Glomerular endothelial cell (primary cell): ENCODE measurements around the gene ANKRD55. TPM values are rescaled to one million over a fixed set of nuclear protein-coding genes. Genes with fewer than 3 reads are reported as not detected.
"Not testable (repeated sequence)": the region's sequence is repeated elsewhere in the genome, so short reads cannot be mapped to it uniquely, and the experiment has no call there.

Experiments used
- DNase-seq: peaks from one replicate; pipeline ENCODE4 v3.0.0-alpha.2; 2011; ENCODE audit warnings: low read depth, low spot score; ENCODE audit errors: extremely low read depth
- total RNA-seq: library from RNA; depleted of rRNA; stranded (reverse); fragments of >200 nt; gene quantifications from 2 replicates; pipeline ENCODE4 v1.2.3, GENCODE V29; 2015

ANKRD55 gene
- total RNA-seq, 1 donor from 2014 or later, result 0.47 TPM

DNA sequence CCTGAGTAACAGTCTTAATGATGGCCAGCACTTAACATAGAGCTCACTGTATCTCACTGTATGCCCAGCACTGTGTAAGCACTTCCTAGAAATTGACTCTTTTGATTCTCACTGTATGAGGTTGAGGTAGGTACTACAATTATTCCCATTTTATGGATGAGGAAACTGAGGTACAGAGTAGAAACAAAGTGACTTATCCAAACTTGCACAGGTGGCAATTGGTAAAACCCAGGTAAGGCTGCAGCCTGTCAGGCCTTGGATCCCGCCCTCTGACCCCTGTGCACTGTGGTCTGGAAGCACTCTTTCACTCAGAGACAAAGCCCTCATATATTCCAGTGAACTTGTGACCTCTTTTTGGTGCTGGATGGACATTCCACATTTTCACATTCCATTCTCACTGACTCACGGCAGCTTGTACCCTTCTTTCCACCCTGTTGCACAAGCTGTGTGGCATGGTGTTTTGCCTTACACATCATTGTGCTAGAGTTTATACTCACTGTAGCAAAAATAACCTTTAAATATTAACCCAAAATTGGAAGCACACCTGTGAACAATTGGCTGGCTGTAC, 21.7 kb downstream of the ANKRD55 start:
- peak; percentile 81 for DNase-seq

DNA sequence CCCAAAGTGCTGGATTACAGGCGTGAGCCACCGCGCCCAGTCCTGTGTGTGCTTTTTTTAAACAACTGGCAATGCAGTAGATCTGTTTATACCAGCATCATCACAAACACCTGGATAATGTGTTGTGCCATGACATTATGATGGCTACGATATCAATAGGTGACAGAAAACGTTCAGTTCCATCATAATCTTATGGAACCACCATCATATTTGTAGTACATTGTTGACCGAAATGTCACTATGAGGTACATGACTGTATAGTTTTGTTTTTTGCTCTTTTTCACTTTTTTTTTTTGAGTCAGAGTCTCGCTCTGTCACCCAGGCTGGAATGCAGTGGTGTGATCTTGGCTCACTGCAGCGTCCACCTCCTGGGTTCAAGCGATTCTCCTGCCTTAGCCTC, 24.4 kb downstream of the ANKRD55 start:
- no peak for DNase-seq

DNA sequence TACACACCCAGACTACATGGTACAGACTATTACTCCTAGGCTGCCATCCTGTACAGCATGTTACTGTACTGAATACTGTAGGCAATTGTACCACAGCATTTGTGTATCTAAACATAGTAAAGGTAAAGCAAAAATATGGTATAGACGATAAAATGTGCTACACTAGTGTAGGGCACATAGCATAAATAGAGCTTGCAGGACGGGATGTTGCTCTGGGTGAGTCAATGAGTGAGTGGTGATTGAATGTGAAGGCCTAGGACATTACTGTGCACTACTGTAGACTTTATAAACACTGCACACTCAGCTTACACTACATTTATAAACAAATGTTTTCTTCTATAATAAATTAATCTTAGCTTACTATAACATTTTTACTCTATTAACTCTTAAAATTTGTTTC, 25.6 kb downstream of the ANKRD55 start:
- DNase-seq, result no peak

DNA sequence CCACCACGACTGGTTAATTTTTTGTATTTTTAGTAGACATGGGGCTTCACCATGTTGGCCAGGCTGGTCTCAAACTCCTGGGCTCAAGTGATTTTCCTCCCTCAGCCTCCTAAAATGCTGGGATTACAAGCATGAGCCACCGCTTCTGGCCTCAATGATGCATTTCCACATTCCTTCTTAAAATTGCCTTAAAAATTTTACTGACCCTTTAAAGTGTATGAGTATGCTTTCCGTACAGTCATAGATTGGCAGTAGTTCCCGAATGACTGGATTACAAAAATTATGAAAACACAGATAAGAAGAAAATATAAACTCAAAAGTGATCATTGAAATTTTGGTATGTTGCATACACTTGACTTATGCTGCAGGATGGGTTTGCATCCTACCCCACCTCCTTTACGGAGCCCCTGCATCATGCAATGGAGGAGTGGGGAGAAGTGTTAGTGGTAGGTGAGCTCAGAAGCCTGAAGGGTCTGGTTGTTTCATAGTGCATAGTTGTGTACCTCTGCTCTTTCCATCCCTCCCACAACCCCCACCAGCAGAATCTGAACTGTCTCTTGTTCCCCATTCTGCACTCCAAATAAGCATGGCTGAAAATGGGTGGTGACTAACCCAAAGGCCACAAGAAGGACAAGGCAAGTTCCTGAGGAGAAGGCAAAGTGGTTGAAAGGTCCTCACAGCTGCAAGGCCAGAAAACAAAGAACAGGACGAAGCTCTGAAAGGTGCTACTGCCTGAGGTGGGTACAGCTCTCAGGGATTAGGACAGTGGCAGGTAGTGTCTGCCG, 26.8 kb downstream of the ANKRD55 start:
- DNase-seq, result no peak

DNA sequence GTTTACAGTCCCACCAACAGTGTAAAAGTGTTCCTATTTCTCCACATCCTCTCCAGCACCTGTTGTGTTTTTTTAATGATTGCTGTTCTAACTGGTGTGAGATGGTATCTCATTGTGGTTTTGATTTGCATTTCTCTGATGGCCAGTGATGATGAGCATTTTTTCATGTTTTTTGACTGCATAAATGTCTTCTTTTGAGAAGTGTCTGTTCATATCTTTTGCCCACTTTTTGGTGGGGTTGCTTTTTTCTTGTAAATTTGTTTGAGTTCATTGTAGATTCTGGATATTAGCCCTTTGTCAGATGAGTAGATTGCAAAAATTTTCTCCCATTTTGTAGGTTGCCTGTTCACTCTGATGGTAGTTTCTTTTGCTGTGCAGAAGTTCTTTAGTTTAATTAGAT, 29.2 kb downstream of the ANKRD55 start:
- DNase-seq, result not testable (repeated sequence)

DNA sequence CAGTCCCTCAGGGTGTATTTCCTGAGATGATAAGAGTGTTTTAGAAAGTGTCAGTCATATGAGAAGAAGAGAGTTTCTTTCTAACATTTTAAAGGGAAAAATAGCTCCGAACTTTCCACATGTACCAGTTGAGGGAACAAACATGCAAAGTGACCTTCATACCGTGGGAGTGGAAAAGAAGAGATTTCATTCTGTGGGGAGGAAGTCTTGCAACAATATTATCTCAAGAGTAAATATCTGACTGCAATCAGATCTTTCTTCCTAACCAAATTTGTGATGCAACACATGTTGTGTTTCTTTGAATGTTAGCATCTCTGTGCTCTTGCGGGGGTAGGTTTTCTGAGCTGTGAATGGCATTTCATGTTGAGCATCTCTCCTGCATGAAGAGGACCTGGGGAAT, 30.6 kb downstream of the ANKRD55 start:
- DNase-seq, result no peak

DNA sequence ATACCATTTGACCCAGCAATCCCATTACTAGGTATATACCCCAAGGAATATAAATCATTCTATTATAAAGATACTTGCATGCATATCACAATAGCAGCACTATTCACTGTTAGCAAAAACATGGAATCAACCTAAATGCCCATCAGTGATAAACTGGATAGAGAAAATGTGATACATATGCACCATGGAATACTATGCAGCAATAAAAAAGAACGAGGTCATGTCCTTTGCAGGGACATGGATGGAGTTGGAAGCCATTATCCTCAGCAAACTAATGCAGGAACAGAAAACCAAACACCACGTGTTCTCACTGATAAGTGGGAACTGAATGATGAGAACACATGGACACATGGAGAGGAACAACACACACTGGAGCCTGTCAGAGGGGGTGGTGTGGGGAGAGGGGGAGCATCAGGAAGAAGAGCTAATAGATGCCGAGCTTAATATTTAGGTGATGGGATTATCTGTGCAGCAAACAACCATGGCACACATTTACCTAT, 31.3 kb downstream of the ANKRD55 start:
- DNase-seq, result not testable (repeated sequence)

DNA sequence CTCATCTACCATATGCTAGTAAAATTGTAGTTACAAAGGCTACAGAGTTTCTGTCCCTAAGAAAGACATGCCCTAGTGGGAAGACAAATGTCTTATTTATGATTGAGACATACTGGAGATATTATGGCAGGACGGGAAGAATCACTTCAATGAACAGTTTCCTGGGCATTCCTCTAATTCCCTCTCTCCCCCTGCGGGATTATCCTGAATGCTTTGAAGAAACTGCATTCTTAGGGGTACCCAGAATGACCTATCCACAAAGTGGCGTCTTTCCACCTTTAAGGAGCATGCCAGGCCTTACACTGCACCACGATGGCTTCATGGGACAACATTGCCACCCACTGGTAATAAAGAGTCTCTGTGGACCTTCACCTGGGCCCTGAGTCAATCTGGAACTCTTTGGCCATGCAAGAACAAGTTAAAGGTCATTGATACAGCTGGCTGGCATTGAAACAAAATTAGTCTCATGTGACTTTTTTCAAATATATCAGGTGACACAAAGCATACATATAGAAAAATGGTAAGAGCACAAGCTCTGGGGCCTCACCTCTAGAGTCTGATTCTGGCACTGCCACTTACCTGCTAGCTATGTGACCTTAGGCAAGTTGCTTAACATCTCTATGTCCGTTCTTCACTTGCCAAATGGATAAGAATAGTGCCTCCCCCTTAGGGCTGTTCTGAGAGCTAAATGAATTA, 32.0 kb downstream of the ANKRD55 start:
- peak; percentile 73 for DNase-seq

DNA sequence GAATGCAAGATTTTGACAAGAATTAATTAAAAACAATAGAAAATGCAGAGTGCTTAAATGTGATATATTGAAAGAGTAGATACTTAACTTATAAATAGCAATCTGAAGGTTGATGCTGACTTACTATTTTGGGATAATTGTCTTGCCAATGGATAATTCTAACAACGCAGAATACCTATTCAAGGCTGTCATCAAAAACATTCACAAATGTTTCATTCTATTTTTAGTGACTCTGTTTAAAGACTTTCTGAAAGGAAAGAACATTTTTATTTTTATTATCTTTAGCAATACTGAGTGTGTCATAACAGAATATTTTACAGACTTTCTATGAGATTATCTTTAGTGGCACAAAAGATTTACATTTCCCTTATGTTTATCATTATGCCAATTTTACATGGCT, 38.1 kb downstream of the ANKRD55 start:
- DNase-seq, result no peak

DNA sequence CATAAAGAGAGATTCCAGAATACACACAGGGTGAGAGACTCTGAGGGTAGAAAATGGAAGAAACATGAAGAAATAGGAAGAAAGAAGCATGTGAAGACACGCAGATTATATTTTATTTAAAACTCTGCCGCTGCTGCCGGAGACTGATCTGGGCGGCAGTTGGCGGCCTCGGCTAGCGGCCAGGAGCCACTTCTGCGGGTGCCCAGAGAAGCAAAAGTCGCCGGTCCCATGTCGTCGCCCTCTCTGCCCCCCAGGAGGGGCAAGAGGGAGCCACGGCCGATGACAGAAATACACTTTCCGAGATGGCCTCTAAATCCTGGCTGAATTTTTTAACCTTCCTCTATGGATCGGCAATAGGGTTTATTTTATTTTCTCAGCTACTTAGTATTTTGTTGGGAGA, 40.9 kb downstream of the ANKRD55 start:
- DNase-seq, result no peak

DNA sequence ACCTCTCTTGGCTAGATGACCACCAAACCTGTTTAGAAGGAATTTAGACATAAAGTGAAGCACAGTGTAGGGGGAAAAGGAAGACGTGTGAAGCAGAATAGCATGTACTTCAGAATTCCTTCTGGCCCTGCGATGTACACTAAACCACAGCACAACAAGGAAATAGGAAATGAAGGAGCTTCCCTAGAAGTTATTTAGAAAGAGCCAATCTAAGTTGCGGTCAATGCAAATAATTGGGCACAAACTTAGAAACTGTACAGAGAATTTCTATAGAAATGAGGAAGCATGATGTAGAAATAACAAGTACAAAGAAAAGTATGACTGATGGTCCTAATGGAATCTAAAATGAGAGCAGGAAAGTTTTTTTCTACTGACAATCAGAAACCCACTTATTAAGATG, 41.5 kb downstream of the ANKRD55 start:
- no peak for DNase-seq

DNA sequence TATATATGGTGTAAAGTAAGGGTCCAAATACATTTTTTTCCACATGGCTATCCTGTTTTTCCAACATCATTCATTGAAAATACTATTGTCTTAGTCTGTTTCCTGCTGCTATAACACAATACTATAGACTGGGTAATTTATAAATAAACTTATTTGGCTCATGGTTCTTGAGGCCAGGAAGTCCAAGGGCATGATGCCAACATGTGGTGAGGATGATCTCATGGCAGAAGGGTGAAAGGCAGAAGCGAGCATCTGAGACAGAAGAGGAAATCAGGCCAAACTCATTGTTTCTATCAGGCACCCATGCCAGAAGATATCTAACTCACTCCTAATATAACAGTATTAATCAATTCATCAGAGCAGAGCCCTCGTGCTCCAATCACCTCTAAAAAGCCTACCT, 42.6 kb downstream of the ANKRD55 start:
- no peak for DNase-seq

DNA sequence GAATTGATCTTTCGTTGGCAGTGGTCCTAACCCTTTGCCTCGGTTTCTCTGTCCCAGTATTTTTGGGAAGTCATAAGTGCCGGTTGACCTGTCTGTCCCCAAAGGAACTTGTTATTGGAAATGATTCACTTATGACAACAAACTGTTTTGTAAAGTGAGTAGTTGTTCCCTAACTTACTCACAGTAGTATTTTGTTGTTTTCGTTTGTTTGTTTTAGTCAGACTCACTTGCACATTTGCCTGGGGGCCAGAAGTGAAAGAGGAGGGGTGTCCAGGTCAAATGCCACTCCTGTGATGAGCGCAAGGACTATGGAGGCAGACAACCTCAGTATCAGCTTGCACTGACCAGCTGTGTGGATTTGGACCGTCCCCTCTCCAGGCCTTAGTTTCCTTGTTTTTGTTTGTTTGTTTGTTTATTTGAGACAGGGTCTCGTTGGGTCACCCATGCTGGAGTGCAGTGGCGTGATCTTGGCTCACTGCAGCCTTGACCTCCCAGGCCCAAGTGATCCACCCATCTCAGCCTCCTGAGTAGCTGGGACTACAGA, 47.3 kb downstream of the ANKRD55 start:
- DNase-seq, result no peak

DNA sequence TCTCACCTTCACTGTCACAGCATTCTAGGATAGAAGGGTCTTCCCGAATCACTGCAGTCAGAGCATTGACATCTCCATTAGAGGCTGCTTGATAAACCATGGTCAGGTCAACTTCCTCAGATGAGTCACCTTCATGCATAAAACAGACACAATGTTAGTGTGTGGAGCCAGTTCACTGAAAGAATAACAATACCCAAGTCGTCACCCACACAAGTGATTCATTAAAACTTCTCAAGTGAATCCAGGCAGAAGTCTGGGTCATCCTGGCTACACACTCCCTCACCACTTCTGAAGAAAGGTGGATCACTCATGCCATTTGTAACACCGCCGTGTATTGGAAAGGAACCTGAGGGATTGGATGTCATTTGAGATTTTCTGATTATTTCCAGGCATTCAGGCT, 49.6 kb downstream of the ANKRD55 start:
- DNase-seq, result peak; percentile 88

DNA sequence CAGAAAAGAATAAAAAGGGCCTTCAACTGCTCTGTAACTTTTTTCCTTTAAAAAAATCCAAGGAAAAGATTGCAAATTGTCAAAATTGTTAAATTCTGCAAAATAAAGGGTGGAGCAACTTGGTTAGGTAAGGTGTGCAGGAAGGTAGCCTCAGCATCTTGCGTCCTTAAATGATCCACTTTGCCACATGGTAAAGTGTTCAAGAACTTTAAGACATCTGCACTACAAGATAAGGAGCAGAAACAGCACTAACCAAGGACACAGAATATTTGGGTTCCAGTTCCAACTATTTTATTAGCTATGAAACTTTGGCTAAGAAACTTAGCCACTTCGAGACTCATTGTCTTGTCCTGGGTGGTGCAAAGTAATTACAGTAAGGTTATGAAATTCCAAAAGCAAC, 53.7 kb downstream of the ANKRD55 start:
- DNase-seq, result no peak

DNA sequence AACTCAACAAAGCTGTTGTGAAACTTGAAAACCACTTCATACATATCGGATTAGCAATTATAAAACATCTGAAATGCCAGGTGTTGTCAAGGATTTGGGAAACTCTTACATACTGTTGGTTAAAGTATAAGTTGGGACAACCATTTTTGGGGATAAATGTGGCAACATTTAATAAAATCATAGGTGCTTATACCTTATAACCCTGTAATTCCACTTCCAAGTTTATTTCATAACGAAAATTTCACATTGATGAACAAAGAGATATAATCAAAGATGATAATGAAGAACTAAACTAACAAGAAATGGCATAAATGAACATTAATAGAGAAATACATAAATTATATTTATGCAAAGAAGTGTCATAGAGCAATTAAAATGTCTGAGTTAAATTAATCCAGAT, 54.3 kb downstream of the ANKRD55 start:
- no peak for DNase-seq

DNA sequence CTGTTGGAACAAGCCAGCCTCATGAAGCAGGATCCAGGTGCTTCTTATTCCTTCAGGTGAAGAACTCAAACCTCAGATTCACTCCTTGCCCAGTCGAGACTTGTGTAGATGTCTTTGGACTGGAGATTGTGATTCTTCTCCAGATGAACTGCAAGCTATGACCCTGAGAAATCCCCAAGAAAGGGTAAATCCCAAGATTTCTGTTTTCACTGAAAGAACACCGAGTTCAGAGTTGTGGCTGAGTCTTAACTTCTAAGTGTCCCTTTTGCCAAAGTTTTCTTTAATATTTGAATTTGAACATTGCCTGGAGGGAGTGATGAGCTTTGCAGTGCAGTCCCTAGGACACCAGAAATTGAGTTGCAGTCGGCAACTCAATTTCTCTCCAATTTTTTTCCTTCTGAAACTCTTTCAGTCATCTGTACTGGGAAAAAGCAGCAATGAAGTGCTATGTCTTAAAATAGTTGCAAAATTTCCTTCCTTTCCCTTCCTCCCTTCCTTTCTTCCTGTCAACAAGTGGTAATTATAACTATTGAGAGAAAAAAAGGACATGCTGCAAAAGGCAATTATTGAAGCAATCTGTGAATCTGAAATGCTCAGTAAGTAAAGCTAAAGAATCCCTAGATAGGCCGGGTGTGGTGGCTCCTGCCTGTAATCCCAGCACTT, 56.1 kb downstream of the ANKRD55 start:
- no peak for DNase-seq

DNA sequence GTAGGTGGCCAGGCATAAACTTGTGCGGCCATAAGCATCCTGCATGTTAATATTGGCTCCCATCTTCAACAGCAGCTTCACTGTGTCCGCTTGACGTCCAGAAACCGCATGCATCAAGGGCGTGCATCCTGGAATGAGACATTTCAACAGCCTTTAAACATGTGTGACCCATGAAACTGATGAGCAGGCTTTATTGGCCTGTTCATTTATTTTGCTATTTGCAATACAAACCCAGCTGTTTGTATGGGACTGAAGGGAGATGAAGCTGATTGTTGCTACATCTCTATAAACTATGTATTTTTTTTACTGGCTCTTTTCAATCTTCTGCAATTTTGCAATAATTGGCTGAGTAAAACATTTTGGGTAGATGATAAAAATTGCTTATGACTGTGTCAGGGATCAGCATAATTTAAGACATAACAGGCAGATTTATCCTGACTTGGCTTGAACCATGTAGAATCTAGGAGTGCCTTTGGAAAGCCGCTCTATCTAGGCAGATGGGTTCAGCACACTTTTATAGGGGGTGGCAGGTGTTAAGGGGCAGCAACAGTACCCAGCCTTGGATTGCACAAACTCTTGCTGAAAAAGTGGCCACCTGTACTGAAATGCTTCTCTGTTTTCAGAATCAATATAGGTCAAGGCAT, 56.9 kb downstream of the ANKRD55 start:
- no peak for DNase-seq

DNA sequence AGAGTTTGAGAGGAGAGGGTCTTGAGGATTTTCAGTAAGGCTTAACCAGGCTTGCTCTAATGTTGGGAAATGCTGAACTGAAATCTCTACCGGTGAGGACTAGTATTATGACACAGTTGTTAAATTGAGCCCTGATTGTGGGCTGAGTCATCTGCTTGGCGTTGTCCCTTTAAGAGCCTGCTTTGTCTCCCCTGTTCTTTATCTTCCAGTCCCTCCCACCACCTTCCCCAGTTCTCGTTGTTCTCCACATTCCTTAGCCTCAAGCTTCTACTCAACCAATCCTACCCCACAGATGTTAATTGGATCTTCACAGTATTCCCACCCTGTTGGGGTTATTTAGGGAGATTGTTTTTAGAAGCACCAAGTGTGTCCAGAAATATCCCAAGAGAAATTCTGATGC, 57.6 kb downstream of the ANKRD55 start:
- DNase-seq, result no peak

DNA sequence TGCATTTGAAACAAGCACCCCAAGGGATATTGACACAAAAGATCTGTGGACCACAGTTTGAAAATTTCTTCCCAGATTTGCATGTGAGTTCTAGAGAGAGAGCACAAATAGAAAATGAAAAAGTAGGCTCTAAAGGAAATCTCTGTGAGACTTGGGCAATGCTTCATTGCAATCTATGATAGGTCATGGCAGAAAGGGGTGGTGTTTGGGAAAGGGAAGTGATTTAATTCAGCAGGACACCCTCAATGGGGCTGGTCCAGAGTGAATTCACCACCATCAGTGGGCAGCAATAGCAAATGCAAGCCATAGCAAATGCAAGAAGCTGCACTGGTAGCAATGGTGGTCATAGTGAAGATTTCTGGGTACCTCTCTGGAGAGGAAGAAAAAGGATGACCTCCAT, 58.1 kb downstream of the ANKRD55 start:
- DNase-seq, result no peak

DNA sequence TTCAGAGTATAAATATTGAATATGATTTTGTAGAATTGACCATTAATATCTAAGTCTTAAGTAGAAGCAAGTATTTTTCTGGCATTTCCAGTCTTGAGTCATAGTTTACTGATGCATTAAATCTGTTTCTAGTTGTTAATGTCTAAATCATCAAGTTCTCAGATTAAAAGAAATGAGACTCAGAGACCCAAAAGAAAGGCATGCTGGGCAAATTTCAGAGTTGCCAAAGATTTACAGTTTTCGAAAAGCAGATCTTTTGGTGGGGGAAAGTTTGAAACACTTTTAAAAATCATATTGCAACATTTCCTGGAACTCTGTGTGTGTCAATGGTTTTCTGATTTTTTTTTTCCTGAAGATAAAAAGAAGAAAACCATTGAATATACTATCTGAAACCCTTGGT, 60.9 kb downstream of the ANKRD55 start:
- no peak for DNase-seq
